GDM1 (cell line): Measurements from ENCODE around the gene TRMO.

ENCODE experiments used
- DNase-seq: peaks from one replicate; lab custom pipeline; 2025; lab: John Stamatoyannopoulos, UW

Gene TRMO

DNA sequence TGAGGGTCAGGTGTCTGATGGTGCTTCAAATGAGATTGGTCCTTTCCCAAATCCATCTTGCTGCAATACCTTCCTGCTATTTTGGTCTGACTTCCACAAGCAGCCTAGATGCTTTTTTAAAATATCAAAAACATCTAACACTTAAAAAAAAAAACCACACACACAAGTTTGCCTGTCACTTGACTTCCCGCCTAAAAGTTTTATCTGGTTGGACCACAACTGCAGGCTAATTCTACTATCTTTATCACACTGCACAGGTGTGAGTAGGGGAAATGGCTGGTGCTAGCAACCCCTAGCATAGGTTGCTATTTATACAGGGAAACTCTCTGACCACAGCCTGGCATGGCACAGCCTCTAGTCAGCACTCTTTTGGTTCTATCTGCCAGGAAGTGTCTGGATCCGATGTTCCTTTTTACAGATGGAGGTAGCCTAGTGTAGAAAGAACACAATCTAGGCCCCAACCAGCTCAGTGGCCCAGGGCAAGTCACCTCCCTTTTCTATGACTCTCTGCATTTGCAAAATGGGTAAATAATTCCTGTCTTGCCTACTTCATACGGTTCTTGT lies 15.9 kb upstream of the TRMO start, which contains the start of gene HEMGN:
HEMGN (minus strand) TSS at position 92 of the 564 bp plus-strand sequence; CDS start at position 56, 36 bp downstream.
- DNase-seq = peak; percentile 94

DNA sequence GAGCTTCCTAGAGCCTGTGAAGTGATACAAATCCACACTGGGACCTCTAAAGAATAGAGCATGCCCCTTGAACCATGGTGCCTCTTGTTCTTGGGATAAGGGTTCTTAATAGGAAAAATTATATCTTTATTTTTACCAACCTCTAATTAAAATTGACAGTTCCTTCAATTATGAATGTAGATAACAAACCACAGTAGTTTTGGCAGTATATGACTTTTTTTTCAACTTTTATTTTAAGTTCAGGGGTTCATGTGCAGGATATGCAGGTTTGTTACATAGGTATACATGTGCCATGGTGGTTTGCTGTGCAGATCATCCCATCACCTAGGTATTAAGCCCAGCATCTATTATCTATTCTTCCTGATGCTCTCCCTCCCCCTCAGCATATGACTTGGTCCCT lies 14.7 kb upstream of the TRMO start:
- DNase-seq = no peak

DNA sequence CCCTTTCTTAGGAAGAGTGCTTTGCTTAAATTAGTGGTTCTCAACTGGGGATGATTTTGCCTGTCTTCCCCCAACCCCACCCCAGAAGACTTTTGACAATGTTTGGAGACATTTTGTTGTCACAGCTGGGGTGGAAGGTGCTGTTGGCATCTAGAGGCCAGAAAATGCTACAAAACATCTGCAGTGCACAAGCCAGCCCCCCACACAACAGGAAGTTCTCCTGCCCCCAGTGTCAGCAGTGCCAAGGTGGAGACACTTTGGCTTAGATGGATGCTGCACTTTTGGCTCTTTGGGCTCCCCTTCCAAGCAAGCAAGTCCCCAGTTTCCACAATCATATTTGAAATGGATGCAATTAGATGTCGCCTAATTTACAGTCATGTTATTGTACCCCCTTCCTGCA lies 13.0 kb upstream of the TRMO start:
- no peak for DNase-seq

DNA sequence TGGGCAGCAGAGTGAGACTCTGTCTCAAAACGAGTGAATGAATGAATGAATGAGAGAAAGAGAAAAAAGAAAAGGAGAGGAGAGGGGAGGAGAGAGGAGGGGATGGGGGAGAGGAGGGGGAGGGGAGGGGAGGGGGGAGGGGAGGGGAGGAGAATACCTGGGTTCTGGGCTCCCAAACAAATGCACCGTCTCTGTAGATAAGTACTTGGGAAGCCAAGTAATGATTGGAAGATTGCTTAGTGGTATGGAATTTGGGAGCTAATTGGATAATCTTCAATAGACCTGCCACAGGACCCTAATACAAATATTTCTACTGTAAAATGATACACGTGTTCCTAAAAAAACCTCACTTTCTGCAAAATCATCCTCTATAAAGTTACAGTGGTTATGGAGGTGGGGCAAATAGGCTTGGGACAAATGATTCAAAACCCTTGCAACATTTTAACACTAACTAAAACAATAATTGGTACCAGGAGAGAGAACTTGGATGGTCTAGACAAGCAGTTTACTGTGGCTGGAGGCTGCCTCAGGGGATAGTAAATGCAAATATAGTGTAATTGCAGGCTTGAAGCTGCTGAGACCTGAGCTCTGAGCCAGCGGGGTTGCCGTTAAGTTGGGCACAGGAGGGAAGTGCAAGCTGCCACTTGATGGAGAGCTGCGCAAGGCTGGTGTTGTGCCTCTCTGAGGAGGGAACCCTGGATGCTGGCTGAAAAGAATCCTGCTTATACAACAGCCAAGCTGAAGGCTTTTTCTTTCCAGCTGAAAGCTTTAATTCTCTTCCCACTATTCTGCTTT lies 12.2 kb upstream of the TRMO start:
- peak; percentile 23 for DNase-seq

DNA sequence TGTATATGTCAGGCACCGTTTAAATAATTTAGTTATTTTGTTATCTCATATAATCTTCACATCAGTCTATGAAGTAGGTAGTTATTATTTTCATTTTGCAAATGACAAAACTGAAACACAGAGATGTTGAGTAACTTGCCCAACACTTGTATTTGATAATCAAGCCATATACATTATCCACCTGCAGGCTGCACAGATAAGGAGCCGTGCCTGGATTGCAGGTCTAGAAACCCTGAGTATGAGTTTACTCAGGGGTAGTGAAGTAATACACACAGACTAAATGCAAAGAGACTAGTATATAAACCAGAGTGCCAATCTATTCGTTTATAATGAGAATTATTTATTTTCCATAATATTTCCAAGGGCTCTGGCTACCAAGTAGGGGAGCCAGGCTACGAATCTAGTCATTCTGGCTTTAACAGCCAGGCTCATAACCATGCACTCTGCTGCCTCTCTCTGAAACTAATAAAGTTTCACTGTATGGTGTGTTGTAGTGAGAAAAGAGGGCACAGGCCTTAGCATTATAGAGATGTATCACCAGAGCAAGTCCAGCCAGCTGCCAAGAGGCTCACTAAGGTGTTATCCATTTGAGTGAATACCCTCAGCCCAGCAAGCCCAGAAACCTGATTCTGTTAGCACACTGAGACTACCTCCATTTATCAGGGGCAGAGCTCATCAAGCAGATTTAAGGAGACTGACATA lies 11.1 kb upstream of the TRMO start:
- DNase-seq = no peak

DNA sequence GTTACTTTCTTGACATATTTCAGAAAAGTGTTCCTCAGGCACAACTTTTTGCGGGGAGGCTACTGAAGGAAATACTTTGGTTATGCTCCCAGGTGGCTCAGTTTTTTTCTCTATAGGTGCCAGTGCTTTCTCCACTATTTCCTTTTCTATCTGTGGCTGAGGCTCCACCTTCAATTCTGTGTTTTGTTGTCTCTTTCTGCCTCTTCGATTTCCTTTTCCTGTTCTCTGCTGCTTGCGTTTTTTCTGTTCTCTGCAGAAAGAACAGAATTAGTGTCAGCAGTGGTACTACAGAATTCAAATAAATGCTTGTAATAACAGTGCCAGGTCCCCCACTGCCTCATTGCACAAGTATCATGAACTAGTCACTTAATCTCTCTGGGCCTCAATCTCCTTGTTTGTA lies 8.7 kb upstream of the TRMO start:
- no peak for DNase-seq

DNA sequence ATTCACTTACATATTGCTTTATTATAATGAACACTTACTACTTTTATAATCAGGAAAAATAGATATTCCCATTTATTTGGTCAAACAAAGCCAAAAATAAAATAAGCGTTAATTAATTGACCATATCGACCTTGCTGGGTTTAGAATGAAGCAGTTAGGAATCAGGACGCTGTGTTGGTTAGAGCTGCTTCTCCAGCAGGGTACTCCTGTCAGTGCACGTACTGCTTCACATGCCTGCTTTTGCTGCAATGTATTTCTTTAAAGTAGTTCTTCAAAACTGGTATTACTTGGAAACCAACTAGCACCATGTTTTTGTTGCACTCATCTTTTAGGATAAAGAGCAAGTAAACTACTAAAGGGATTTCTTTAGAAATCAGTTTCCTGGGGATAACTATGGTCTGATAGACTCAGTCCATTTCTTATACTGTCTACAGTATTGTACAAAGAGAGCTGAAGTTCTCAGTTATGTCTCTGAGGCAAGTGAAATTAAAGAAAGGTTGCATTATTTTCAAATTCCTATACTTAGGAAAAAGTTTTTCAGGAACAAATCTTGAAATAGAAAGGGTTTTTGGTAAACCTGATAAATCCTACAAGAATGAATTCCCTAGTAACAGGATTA lies 6.8 kb upstream of the TRMO start:
- no peak for DNase-seq

DNA sequence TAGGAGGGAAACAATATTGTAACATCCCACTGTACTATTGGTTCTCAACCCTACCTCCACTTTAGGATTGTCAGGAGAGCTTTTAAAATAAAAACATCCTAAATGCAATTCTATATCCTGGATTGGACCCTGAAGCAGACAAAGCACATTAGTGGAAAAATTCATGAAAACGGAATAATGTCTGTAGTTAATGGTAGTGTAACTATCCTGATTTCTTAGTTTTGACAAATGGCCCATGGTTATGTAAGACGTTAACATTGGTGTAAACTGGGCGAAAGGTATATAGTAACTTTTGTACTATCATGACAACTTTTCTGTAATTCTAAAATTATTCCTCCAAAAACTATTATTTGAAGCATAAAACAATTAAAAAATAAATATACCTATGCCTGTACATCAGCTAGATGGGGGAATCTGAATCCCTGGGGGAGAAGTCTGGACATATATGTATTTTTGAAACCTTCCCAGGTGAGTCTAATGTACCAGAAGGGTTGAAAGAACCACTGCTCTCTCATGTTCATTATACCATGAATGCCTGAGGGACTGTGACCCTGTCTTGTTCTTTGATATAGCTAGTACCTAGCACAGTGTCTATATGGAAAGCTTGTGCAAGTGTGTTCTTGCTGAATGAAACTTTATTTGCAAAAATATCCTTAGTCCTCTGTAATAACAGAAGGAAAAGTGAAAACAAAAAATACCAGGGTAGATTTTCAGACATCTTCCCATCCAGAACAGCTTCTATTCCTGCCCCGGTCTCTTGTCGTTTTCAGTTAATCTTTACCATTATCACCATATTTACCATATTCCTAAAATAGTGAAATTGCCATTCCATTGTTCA lies 3.4 kb upstream of the TRMO start:
- no peak for DNase-seq

DNA sequence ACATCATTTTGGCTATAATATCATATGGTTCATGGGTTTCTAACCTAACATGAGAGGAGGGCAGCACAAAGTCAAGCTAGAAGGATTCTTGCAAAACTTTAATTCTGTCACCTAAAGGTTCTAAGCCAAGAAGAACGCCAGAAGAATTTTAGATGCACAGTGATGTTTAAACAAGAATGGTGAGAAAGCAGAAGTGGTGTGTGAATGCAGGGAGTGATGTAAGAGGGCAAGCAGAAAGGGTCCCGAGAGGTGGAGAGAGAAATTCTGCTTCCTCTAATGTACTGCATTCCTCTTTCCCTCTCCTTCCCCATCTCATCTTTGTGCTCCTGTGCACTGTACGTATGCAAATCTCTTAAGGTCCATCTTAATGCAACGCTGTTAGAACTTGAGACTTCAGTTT lies 2.1 kb upstream of the TRMO start:
- DNase-seq = peak; percentile 58

DNA sequence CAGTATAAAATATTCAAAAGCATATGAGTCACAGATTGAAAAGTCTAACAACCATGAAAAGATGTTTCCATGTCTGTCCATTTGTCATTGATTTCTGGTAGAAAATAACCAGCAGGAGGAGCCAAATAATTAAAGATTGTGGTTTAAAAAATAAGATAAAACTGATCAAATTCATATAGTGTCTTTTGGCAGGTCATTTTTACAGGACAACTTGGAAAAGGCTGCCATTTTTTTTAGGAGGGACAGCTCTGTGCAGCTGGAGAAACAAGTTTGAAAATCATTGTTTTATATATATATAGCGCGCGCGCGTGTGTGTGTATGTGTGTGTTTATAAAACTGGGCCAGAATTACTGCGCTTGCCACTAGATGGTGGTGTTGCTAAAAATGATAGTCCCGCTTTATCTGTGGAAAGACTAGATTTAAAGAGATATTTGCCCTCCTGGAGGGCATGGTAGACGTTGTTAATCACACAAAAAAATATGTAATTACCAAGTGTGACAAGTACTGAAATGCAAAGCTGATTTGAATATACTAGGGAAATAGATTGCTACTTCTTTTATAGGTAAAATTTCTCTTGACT lies 1.3 kb upstream of the TRMO start:
- peak; percentile 38 for DNase-seq

DNA sequence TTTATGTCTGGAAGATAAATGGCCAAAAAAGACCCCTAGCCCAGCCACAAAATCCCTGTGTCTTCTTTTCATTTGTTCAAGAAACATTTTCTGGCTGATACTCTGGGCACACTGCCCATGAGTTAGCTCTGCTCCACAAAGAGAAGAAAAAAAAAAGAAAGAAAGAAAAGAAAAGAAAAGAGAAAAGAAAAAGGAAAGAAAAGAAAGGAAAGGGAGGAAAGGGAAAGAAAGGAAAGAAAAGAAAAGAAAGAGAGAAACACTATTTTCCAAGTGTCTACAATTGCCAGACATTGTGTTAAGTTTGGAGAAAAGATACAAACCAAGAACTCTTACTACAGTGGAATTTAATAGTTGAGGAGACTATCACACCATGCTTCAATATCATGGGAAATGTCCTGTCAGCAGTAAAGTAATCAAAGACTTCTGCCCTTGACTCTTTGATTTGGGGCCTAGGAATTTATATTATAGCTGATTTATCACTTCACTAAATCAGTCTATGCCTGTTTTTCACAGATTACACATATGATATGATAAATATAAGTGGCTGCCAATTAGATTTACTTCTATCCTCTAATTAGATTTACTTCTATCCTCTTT lies 3.0 kb downstream of the TRMO start:
- DNase-seq = no peak

DNA sequence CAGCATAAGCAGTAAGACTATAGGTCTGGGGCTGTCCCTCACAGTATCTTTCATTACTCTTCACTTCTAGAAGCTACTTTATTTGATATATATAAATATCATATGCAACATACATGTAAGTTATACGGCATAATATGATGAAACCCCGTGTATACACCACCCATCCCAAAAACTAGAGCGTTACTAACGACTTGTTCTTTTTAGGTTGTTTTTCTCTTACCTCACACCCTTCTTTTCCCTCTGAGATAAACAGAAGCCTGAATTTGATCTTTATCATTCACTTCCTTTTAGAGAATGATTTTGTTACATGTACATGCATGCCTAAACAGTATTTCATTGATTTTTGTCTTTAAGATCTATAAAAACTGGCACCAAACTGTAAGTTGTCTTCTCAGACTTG lies 3.7 kb downstream of the TRMO start:
- DNase-seq = no peak

DNA sequence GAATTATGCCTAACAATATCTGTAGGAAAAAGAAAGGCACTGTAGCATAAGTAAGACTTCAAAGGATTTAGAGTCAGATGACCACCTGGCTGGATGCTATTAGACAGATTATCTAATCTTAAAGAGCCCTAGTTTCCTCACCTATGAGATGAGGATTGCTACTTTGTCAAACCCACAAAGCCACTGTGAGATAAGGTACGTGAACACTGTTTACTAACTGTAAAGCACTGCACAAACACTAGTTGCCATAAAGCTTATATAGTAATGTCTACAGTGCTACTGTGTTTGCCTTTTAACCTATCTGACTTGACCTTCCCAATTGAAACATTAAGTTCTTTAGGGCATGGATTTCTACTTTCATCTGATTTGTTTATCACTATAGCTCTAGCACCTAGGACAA lies 10.3 kb downstream of the TRMO start:
- no peak for DNase-seq

DNA sequence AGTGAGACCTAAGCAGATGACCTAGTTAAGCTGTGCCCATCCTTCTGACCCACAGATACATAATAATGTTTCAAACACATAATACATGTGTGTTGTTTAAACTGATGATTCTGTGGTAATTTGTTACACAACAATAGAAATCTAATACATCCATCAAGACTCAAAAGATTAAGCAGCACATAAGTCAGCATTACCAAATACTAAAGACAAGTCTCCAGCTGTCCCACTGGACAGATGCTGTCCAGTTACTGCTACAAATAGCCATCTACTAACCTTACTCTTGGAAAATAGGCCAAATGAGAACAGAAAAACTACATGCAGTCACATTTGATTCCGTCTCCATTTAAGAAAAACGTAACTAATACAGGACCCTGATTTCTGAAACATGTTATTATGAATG lies 10.8 kb downstream of the TRMO start:
- no peak for DNase-seq

DNA sequence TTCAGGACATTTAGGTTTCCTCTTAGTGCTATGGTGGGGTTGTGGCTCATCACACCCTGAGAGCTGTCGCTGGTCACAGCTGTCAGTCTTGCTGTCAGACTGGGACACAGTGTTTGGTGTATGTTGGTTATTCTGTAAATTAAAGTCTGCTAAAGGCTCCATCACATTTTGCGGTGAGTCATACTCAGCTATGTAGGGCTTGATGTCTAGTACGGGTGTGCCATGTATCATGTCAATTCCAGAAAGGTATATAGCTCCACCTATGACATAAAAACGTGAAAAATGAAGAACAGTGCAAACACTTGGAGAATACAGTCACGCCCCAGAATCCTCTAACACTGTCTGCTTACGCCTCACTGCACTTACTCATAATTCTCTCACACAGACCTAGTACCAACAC lies 11.9 kb downstream of the TRMO start:
- no peak for DNase-seq

DNA sequence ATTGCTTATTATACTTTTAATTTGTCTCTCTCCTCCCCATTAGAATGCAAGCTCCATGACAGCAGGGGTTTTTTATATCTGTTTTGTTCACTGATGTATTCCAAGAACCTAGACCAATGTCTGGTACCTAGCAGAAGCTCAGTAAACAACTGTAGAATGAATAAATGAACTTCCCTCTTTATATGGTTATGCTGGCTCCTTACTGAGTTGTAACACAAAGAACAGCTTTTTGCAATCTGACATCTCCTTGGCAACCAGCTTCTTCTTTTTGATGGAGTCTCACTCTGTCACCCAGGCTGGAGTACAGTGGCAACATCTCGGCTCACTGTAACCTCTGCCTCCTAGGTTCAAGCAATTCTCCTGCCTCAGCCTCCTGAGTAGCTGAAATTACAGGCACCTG lies 13.6 kb downstream of the TRMO start:
- DNase-seq = no peak

DNA sequence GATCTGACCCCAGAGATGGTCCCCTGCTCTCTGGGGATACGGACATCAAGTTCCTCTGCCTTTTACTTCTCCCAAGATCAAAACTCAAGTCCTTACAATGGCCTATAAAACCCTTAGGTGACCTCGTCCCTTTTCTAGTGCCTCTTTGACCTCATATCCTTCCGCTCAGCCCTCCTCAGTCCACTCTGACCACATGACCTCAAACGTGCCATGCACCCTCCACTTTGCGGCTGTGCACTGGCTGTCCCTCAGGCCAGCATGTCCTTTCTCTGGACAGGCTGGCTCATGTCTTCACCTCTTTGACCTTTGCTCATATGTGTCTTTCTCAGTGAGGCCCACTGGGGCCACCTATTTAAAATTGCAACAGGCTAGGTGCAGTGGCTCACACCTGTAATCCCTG lies 14.7 kb downstream of the TRMO start:
- DNase-seq = no peak

DNA sequence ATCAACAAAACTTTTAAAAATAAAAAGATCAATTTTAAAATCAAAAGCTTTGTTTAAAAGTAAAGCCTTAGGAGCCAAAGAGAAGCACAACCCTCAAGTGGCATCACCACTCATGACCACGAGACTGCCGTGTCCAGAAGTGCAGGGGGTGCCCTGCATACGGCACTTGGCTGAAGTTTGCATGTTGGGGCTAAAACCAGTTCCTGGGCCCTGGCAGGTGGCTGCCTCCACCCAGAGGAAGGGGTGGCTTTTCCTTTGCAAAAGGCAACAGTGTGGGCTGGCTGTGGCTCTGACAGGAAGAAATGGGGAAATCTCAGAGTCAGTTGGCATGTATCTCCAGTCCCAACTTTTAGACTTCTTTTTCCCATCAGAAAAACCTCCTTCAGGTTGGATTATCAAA lies 15.3 kb downstream of the TRMO start:
- no peak for DNase-seq

DNA sequence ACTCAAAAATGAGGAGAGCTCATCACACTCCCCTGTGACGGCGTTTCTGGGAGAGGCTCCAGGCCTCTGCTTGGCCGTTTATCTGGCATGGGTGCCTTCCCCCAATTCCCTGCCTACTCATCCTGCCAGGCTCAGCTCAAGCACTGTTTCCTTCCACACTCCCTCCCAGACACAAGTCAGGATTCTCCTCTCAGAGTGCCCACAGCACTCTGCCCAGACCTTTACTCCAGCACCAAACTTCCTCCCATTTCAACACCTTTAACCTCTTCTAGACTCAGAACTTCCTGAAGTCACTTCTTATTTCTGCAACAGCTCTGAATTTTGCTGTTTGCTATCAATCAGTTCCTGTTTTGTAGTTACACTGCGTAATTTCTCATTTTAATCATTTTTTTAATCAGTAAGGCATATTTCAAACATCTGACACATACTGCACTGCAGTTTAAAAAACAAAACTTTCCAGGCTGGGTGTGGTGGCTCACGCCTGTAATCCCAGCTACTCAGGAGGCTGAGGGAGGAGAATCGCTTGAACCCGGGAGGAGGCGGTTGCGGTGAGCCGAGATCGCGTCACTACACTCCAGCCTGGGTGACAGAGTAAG lies 16.0 kb downstream of the TRMO start:
- peak; percentile 23 for DNase-seq

DNA sequence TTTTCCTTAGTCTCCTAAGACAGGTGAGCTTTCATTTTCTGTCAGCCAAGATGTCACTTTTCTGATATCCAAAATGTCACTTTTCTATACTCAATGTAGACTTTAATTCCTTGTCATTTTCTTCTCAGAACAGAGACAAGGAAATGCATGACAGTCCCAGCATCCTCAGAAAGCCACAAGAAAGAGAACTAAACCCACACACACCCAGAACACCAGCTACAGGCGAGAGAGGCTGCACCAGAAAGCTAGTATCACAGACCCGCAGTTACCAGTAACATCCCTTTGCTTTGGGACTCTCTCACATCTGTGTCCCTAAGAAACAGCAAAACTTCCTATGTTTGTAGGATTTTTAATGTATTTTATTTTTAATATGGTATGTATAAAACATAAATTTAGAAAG lies 17.1 kb downstream of the TRMO start:
- DNase-seq = peak; percentile 26

DNA sequence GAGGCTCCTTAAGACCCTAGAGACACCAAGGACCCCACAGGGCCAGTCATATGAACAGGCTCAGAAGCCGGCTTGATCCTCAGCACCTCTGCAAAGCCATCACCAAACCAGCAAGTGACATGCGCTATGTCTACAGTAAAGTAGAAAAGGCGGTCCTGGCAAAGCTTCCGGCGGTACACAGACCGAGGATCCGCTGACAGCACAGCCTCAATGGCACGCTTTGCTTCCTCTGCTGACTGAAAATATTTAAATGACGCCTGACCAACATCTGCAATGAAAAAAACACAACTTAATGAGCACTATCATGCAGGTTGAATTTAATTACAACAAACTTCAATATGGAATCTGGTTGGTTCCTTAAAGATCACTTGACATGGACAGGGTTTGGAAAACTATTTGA lies 17.6 kb downstream of the TRMO start:
- DNase-seq = no peak
